HG02885 (cell line): ENCODE results near the gene TFDP1.

Experiments used
- ATAC-seq: cut with Tn5 transposase; IDR thresholded peaks from one replicate; pipeline ENCODE4 v1.9.1; 2021; ENCODE audit warnings: mild to moderate bottlenecking; ENCODE audit not compliant: unreplicated experiment, poor library complexity

The TFDP1 gene

GRCh38 chr13:113564331-113565023, 20.1 kb upstream of the TFDP1 start:
- ATAC-seq, result no peak

GRCh38 chr13:113565526-113566226, 18.9 kb upstream of the TFDP1 start:
- no peak for ATAC-seq

GRCh38 chr13:113566227-113566561, 18.4 kb upstream of the TFDP1 start:
- no peak for ATAC-seq

DNA sequence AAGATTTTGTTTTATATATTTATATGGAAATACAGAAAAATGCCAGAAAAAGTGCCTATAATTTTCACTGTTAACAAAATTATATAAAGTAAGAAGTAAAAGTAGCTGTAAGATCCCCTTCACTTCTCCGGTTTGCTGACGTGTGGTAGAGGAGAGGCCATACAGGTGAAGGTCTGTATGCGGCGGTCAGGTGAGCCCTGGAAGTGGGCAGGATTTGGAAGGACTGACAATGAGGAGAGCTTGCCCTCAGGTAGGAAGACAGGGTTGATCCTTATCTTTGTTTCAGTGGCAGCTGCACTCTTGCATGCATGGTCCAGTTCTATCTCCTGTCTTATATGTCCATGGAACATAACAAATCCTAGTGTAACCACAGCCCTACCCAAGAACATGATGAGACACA, 16.9 kb upstream of the TFDP1 start:
- ATAC-seq, result no peak

- ATAC-seq, result no peak
Measured at GRCh38 chr13:113573065-113573464, 11.5 kb upstream of the TFDP1 start.

DNA sequence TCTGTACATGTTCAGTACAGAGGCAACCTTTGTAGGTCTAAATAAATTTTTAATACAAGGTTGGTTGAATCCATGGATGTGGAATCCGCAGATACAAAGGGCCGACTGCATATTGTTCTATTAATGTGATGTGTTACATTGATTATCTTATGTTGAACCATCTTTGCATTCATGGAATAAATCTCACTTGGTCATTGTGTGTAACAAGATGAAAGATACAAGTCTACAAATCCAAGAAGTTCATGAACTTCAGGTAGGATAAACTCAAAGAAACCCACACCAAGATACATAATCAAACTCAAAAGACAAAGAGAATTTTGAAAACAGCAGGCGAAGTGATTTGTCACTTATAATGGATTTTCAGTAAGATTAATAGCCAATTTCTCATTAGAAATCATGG, 8.0 kb upstream of the TFDP1 start:
- no peak for ATAC-seq

GRCh38 chr13:113577881-113578435, 6.6 kb upstream of the TFDP1 start:
- no peak for ATAC-seq

GRCh38 chr13:113579686-113580085, 4.9 kb upstream of the TFDP1 start:
- ATAC-seq, result no peak

GRCh38 chr13:113581871-113582270, 2.7 kb upstream of the TFDP1 start:
- ATAC-seq, result no peak

GRCh38 chr13:113582841-113583631, 1.5 kb upstream of the TFDP1 start:
- no peak for ATAC-seq

- peak; percentile 39 for ATAC-seq
Measured at GRCh38 chr13:113584870-113585671, 518 bp downstream of the TFDP1 start.

GRCh38 chr13:113585896-113586295, 1.3 kb downstream of the TFDP1 start:
- no peak for ATAC-seq

DNA sequence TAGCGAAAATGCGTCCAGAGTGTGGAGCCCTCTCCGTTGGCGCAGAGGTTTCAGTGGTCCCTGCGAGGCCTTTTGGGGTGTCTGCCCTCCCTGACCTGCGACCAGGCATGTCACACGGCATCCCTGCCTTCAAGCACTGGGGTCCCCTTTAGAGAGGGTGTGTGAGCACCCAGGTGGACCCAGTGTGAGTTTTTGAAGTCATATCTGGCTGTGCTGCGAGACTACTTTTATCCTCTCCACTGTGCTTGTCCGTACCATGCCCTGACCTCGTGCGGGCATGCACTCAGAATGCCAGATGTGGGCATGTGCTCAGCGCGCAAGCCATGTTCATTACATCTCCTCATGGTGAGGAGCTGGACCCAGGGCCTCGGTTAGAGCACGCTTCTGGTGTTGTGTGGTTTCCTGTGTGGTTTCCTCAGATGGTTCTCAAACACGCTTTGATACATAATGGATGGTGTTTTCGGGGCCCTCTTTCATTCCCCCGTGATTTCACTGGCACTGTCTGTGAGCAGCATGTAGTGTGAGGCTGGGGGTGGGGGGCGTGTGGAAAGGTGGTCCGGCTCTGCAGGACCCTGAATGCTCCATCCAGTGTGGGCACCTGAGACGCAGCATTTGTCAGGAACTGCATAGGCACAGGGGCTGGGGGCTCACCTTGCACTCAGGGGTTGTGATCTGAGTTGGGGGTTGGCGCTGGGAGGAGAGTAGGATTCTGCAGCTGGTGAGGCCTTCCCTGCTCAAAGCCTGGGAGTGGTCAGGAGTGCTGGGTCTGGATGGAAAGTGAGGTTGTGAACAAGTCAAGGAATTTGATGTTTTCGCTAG, 2.3 kb downstream of the TFDP1 start:
- ATAC-seq, result no peak

DNA sequence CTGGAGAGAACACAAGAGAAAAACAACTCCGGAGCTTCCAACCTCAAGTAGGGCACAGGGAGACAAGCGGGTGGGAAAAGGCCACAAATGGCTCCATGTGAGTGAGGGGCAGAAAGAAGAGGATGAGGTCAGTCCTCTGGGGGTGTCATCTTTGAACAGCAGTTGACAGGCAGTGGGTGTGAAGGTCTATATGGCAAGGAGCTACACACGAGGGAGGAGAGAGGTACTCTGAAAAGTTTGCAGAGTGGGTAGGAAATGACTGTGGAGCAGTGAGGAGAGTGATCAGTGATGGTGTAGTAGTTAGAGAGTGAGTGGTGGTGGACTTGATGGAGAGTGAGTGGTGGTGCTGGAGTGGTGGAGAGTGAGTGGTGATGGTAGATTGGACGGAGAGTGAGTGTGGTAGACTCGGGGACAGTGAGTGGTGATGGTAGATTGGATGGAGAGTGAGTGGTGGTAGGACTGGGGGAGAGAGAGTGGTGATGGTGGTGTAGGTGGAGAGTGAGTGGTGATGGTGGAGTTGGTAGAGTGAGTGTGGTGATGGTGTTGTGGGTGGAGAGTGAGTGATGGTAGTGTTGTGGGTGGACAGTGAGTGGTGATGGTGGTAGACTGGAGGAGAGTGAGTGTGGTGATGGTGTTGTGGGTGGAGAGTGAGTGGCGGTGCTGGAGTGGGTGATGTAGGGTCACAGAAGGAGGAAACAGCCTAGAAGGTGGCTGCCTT, 4.0 kb downstream of the TFDP1 start:
- no peak for ATAC-seq

- no peak for ATAC-seq
Measured at GRCh38 chr13:113589251-113589960, 4.9 kb downstream of the TFDP1 start.

GRCh38 chr13:113589961-113590339, 5.4 kb downstream of the TFDP1 start:
- ATAC-seq, result no peak

DNA sequence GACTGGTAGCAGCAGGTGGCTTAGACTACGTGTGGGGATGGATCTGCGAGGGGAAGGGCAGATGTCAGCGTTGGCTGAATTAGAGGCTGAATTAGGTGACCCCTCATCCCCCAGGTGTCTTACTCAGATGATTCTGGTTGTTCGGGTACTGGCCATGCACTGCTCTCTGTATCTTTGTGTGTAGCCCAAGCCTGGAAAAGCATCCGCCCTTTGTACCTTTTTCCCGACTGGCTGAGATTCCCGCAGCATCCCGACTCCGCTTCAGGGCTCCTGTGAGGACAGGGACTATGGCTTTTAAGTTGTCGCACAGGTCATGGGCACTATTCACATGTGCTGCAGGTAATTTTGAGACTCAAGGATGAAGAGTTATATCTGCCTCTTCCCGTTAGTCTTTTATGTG, 7.2 kb downstream of the TFDP1 start:
- ATAC-seq, result no peak

GRCh38 chr13:113592571-113592970, 8.0 kb downstream of the TFDP1 start:
- ATAC-seq, result no peak
